ENCODE measurements around the gene ITGAL. TPM values are rescaled to one million over a fixed set of nuclear protein-coding genes. Genes with fewer than 3 reads are reported as not detected.

The ITGAL gene
- total and polyA plus RNA-seq, 2 donors (not counting 3 experiments of a cell fraction or from before 2014, with no cell fraction given) = not detected

DNA sequence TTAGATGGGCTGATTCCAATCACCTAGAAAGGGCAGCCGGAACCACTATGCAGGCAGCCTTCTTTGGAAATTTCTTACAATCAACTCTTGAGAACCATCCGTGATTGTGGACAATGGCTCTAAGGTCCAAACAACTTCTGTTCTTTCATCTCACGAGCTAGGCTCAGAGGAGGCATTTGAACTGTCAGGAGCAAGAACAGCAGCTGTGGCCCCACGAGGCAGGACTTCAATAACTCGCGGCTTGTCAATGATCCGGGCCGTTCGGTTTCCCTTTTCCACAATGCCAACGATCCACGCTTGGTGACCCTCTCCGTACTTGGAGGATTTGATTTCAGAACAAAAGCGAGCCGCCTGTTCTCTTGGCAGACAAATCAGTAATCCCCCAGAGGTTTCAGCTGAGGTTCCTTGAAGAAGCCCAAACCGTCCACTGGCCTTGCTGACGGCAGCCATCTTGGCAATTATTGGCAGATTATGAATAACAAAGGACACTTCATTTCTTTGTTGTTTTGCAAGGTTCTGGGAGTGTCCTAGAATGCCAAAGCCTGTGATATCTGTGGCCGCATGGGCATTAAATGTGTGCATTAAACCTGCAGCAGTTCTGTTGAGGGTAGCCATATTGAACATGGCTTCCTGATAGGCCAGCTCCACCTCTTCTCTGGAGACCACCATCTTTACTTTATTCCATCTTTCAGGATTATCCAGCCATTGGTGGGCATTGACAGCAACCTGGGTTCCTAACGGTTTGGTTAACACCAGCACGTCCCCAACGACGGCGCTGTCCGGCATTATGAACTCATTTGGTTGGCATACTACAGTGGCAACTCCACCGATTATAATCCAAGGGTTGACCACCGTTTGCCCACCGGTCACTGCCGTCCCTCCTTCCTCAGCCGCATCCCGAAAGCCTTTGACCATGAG is 28.1 kb upstream of the ITGAL start:
- H3K9me1 ChIP-seq (replicated peaks; ENCODE audit: control insufficient read depth, extremely low read depth, insufficient read depth, low read length) = no peaks in the 10 kb centered on the region
- POLR2A ChIA-PET = interaction anchor here (0.5 to 1.0 kb wide), 2 partner anchors 23 to 127 kb away, joined by 3 to 4 read pairs; partner anchors contain the start of gene ZNF688
- peak overlapping the region in 2 of 3 experiments; percentile 57 to 79 for H3K4me3 ChIP-seq (replicated peaks in 1 of 3; ENCODE audit: insufficient read depth in 1 of 3, low read depth in 1 of 3, low read length in 3 of 3)
- dilution Hi-C loops (cut with MboI; ENCODE audit: extremely low pct_ligation_motif_present, low sequenced_read_pairs) = no loop called here
- no peaks in the 10 kb centered on the region for H3K9me3 ChIP-seq (replicated peaks; ENCODE audit: control insufficient read depth, insufficient read depth, low read length)
- no peak overlapping the region for H2AFZ ChIP-seq (ENCODE audit: low read depth, low read length)
- FAIRE-seq = no peak
- H3K4me1 ChIP-seq (ENCODE audit: control insufficient read depth, extremely low read depth, insufficient read depth, low read length) = peaks cover 11% of the 10 kb centered on the region
- DNase-seq (ENCODE audit: low read depth, low spot score) = no peak
- H3K4me2 ChIP-seq (ENCODE audit: insufficient read depth, low read length) = peak overlapping the region; percentile 57
- H3K27ac ChIP-seq (ENCODE audit: insufficient read depth, low read depth, low read length) = no peak overlapping the region
- no peaks in the 10 kb centered on the region for H3K27me3 ChIP-seq (ENCODE audit: control insufficient read depth in 2 of 2, insufficient read depth in 2 of 2, low read length in 2 of 2)
- no peaks in the 10 kb centered on the region for H4K20me1 ChIP-seq (replicated peaks; ENCODE audit: control insufficient read depth, extremely low read depth, insufficient read depth, low read length)
- H3K36me3 ChIP-seq (ENCODE audit: control insufficient read depth in 2 of 2, extremely low read depth in 1 of 2, insufficient read depth in 2 of 2, low read length in 2 of 2) = no peaks in the 10 kb centered on the region
- H3K79me2 ChIP-seq (ENCODE audit: control insufficient read depth, insufficient read depth, low read length) = peaks cover 12% of the 10 kb centered on the region
- CTCF ChIA-PET = interaction anchor here (1.7 to 2.5 kb wide), 2 partner anchors 15 to 27 kb away, joined by 7 to 15 read pairs; partner anchors contain the start of gene DCTPP1
- intact Hi-C loops (cut with micrococcal nuclease) = loop anchor here (1.0 to 5.0 kb wide), 7 partner anchors 26 to 248 kb away; partner anchors contain the start of genes ZNF689 and ZNF747
- H3K9ac ChIP-seq (replicated peaks; ENCODE audit: extremely low read depth, insufficient read depth, low read length) = peak overlapping the region; percentile 85
- BruUV-seq (replicated peaks) = no TSS peak
- TF ChIP-seq POLR2A (IDR thresholded peaks at IDR 0.05; ENCODE audit: low read depth, low read length) (no peak), EZH2 (IDR thresholded peaks at IDR 0.05; ENCODE audit: borderline replicate concordance, low read depth, low read length, severe bottlenecking) (no peak), JUN (IDR thresholded peaks at IDR 0.05; ENCODE audit: borderline replicate concordance, insufficient read depth, insufficient read length, low read depth) (no peak), MYC (IDR thresholded peaks at IDR 0.05; ENCODE audit: low read depth, low read length) (no peak)

DNA sequence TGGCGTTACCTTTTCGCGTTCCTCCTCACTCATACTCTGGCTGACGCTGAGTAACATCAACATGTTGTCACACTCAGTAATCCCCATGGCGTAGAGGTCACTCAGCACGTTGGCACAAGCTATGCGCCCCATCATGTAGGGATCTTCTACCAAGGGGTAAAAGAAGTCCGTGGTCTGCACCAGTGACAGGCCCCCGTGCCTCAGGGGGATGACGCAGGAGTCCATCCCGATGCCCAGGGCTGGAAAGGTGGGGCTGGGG is 27.5 kb upstream of the ITGAL start:
- Histone ChIP-seq H3K4me3 (replicated peaks in 1 of 3; ENCODE audit: insufficient read depth in 1 of 3, low read depth in 1 of 3, low read length in 3 of 3) (peak overlapping the region; percentile 57 to 79 (median 68)), H3K27me3 (ENCODE audit: control insufficient read depth in 2 of 2, insufficient read depth in 2 of 2, low read length in 2 of 2) (no peaks in the 10 kb centered on the region), H3K79me2 (ENCODE audit: control insufficient read depth, insufficient read depth, low read length) (peaks cover 12% of the 10 kb centered on the region), H3K4me1 (ENCODE audit: control insufficient read depth, extremely low read depth, insufficient read depth, low read length) (peaks cover 11% of the 10 kb centered on the region), H3K9me1 (replicated peaks; ENCODE audit: control insufficient read depth, extremely low read depth, insufficient read depth, low read length) (no peaks in the 10 kb centered on the region), H3K9ac (replicated peaks; ENCODE audit: extremely low read depth, insufficient read depth, low read length) (peak overlapping the region; percentile 85), H2AFZ (ENCODE audit: low read depth, low read length) (peak overlapping the region; percentile 80), H3K27ac (ENCODE audit: insufficient read depth, low read depth, low read length) (peak overlapping the region; percentile 72), H3K9me3 (replicated peaks; ENCODE audit: control insufficient read depth, insufficient read depth, low read length) (no peaks in the 10 kb centered on the region), H3K4me2 (ENCODE audit: insufficient read depth, low read length) (peak overlapping the region; percentile 57), H4K20me1 (replicated peaks; ENCODE audit: control insufficient read depth, extremely low read depth, insufficient read depth, low read length) (no peaks in the 10 kb centered on the region), H3K36me3 (ENCODE audit: control insufficient read depth in 2 of 2, extremely low read depth in 1 of 2, insufficient read depth in 2 of 2, low read length in 2 of 2) (no peaks in the 10 kb centered on the region)
- POLR2A ChIA-PET = interaction anchor here (1.0 kb wide), 1 partner anchor 127 kb away, joined by 3 read pairs; the partner anchor contains the start of gene ZNF688
- intact Hi-C loops (cut with micrococcal nuclease) = loop anchor here (1.0 to 5.0 kb wide), 7 partner anchors 27 to 247 kb away; partner anchors contain the start of genes ZNF689 and ZNF747
- dilution Hi-C loops (cut with MboI; ENCODE audit: extremely low pct_ligation_motif_present, low sequenced_read_pairs) = no loop called here
- CTCF ChIA-PET = interaction anchor here (1.7 to 2.5 kb wide), 2 partner anchors 15 to 27 kb away, joined by 7 to 15 read pairs; partner anchors contain the start of gene DCTPP1
- no TSS peak for BruUV-seq (replicated peaks)
- DNase-seq (ENCODE audit: low read depth, low spot score) (no peak), FAIRE-seq (peak; percentile 70)
- TF ChIP-seq, protein P1, sequence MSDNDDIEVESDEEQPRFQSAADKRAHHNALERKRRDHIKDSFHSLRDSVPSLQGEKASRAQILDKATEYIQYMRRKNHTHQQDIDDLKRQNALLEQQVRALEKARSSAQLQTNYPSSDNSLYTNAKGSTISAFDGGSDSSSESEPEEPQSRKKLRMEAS (IDR thresholded peaks at IDR 0.05; ENCODE audit: insufficient read depth, insufficient read length) = no peak
- TF ChIP-seq JUN (IDR thresholded peaks at IDR 0.05; ENCODE audit: borderline replicate concordance, insufficient read depth, insufficient read length, low read depth) (no peak), GATA2 (IDR thresholded peaks at IDR 0.05; ENCODE audit: insufficient read depth, insufficient read length, low read depth, low read length) (no peak), FOS (IDR thresholded peaks at IDR 0.05; ENCODE audit: borderline replicate concordance, insufficient read depth, low read length) (no peak), MYC (IDR thresholded peaks at IDR 0.05; ENCODE audit: low read depth, low read length) (no peak), EZH2 (IDR thresholded peaks at IDR 0.05; ENCODE audit: borderline replicate concordance, low read depth, low read length, severe bottlenecking) (no peak), POLR2A (IDR thresholded peaks at IDR 0.05; ENCODE audit: low read depth, low read length) (no peak), POLR2AphosphoS5 (IDR thresholded peaks at IDR 0.05; ENCODE audit: insufficient read depth, low read depth, low read length) (no peak), CTCF (IDR thresholded peaks at IDR 0.05; ENCODE audit: extremely low read depth in 1 of 2, insufficient read depth in 1 of 2, low read depth in 1 of 2, low read length in 2 of 2) (no peak)

Measured in endothelial cell of umbilical vein (primary cell).